ENCODE data around the gene GPHN.
"Not testable (repeated sequence)": the region's sequence is repeated elsewhere in the genome, so short reads cannot be mapped to it uniquely, and the experiment has no call there.

GPHN gene

GRCh38 chr14:66782853-66783252, 274.9 kb downstream of the GPHN start:
- Mint-ChIP-seq H3K4me1 (no peaks in the 10 kb centered on the region), H3K36me3 (no peaks in the 10 kb centered on the region), H3K27ac (no peak overlapping the region), H3K4me3 (no peak overlapping the region), H3K27me3 (no peaks in the 10 kb centered on the region), H3K9me3 (no peaks in the 10 kb centered on the region)
- CTCF ChIA-PET: no interaction called here
- no peak for DNase-seq

GRCh38 chr14:66790101-66790500, 282.2 kb downstream of the GPHN start:
- Mint-ChIP-seq H3K4me1 (no peaks in the 10 kb centered on the region), H3K27ac (no peak overlapping the region), H3K4me3 (no peak overlapping the region), H3K27me3 (no peaks in the 10 kb centered on the region), H3K9me3 (peaks cover 13% of the 10 kb centered on the region), H3K36me3 (no peaks in the 10 kb centered on the region)
- CTCF ChIA-PET: no interaction called here
- DNase-seq: no peak

- H3K27me3 Mint-ChIP-seq: no peaks in the 10 kb centered on the region
- H3K9me3 Mint-ChIP-seq: peaks cover 35% of the 10 kb centered on the region
- no peak overlapping the region for H3K4me3 Mint-ChIP-seq
- no peak for DNase-seq
- CTCF ChIA-PET: no interaction called here
- no peaks in the 10 kb centered on the region for H3K36me3 Mint-ChIP-seq
- no peak overlapping the region for H3K27ac Mint-ChIP-seq
- H3K4me1 Mint-ChIP-seq: no peaks in the 10 kb centered on the region
These were observed 295.0 kb downstream of the GPHN start for GRCh38 chr14:66802962-66803361.

GRCh38 chr14:66804141-66804540, 296.2 kb downstream of the GPHN start:
- H3K4me3 Mint-ChIP-seq: no peak overlapping the region
- CTCF ChIA-PET: no interaction called here
- no peaks in the 10 kb centered on the region for H3K36me3 Mint-ChIP-seq
- no peak overlapping the region for H3K27ac Mint-ChIP-seq
- DNase-seq: no peak
- peaks cover 35% of the 10 kb centered on the region for H3K9me3 Mint-ChIP-seq
- no peaks in the 10 kb centered on the region for H3K27me3 Mint-ChIP-seq
- H3K4me1 Mint-ChIP-seq: no peaks in the 10 kb centered on the region

GRCh38 chr14:66813636-66814035, 305.7 kb downstream of the GPHN start:
- Mint-ChIP-seq H3K27ac (no peak overlapping the region), H3K4me1 (no peaks in the 10 kb centered on the region), H3K27me3 (no peaks in the 10 kb centered on the region), H3K9me3 (peaks cover 28% of the 10 kb centered on the region), H3K36me3 (peaks cover 18% of the 10 kb centered on the region), H3K4me3 (no peak overlapping the region)
- DNase-seq: no peak
- CTCF ChIA-PET: no interaction called here

- CTCF ChIA-PET: no interaction called here
- Mint-ChIP-seq H3K9me3 (peaks cover 28% of the 10 kb centered on the region), H3K4me1 (no peaks in the 10 kb centered on the region), H3K4me3 (no peak overlapping the region), H3K27ac (no peak overlapping the region), H3K36me3 (peaks cover 18% of the 10 kb centered on the region), H3K27me3 (no peaks in the 10 kb centered on the region)
- no peak for DNase-seq
These were observed 307.7 kb downstream of the GPHN start for GRCh38 chr14:66815687-66816086.

GRCh38 chr14:66824251-66824650, 316.3 kb downstream of the GPHN start:
- no peaks in the 10 kb centered on the region for H3K9me3 Mint-ChIP-seq
- H3K27ac Mint-ChIP-seq: no peak overlapping the region
- no peak overlapping the region for H3K4me3 Mint-ChIP-seq
- no peaks in the 10 kb centered on the region for H3K36me3 Mint-ChIP-seq
- CTCF ChIA-PET: no interaction called here
- H3K4me1 Mint-ChIP-seq: no peaks in the 10 kb centered on the region
- no peaks in the 10 kb centered on the region for H3K27me3 Mint-ChIP-seq
- no peak for DNase-seq

- no peaks in the 10 kb centered on the region for H3K27me3 Mint-ChIP-seq
- H3K4me1 Mint-ChIP-seq: no peaks in the 10 kb centered on the region
- H3K4me3 Mint-ChIP-seq: no peak overlapping the region
- CTCF ChIA-PET: no interaction called here
- DNase-seq: no peak
- no peak overlapping the region for H3K27ac Mint-ChIP-seq
- no peaks in the 10 kb centered on the region for H3K36me3 Mint-ChIP-seq
- H3K9me3 Mint-ChIP-seq: no peaks in the 10 kb centered on the region
These were observed 319.2 kb downstream of the GPHN start for GRCh38 chr14:66827182-66827581.

GRCh38 chr14:66831173-66831572, 323.2 kb downstream of the GPHN start:
- Mint-ChIP-seq H3K36me3 (no peaks in the 10 kb centered on the region), H3K4me3 (no peak overlapping the region), H3K4me1 (no peaks in the 10 kb centered on the region), H3K9me3 (peaks cover 2% of the 10 kb centered on the region), H3K27ac (no peak overlapping the region), H3K27me3 (no peaks in the 10 kb centered on the region)
- DNase-seq: no peak
- CTCF ChIA-PET: no interaction called here

- H3K9me3 Mint-ChIP-seq: peaks cover 2% of the 10 kb centered on the region
- CTCF ChIA-PET: no interaction called here
- H3K4me3 Mint-ChIP-seq: no peak overlapping the region
- DNase-seq: no peak
- H3K27ac Mint-ChIP-seq: no peak overlapping the region
- no peaks in the 10 kb centered on the region for H3K27me3 Mint-ChIP-seq
- H3K36me3 Mint-ChIP-seq: no peaks in the 10 kb centered on the region
- H3K4me1 Mint-ChIP-seq: no peaks in the 10 kb centered on the region
These were observed 325.9 kb downstream of the GPHN start for GRCh38 chr14:66833816-66834215.

- H3K4me3 Mint-ChIP-seq, H3K27me3 Mint-ChIP-seq, CTCF ChIA-PET, H3K9me3 Mint-ChIP-seq, DNase-seq, H3K27ac Mint-ChIP-seq, H3K36me3 Mint-ChIP-seq, H3K4me1 Mint-ChIP-seq: not testable (repeated sequence)
These were observed 329.5 kb downstream of the GPHN start for GRCh38 chr14:66837436-66837835.

- Mint-ChIP-seq H3K9me3 (no peaks in the 10 kb centered on the region), H3K36me3 (no peaks in the 10 kb centered on the region), H3K27ac (no peak overlapping the region), H3K4me1 (no peaks in the 10 kb centered on the region), H3K27me3 (no peaks in the 10 kb centered on the region), H3K4me3 (no peak overlapping the region)
- no peak for DNase-seq
- CTCF ChIA-PET: no interaction called here
These were observed 335.1 kb downstream of the GPHN start for GRCh38 chr14:66842911-66843512.

GRCh38 chr14:66850258-66850888, 342.4 kb downstream of the GPHN start:
- Mint-ChIP-seq H3K4me3 (no peak overlapping the region), H3K27me3 (no peaks in the 10 kb centered on the region), H3K27ac (no peak overlapping the region), H3K36me3 (no peaks in the 10 kb centered on the region), H3K9me3 (no peaks in the 10 kb centered on the region), H3K4me1 (no peaks in the 10 kb centered on the region)
- CTCF ChIA-PET: no interaction called here
- no peak for DNase-seq

- DNase-seq: no peak
- Mint-ChIP-seq H3K4me1 (no peaks in the 10 kb centered on the region), H3K4me3 (no peak overlapping the region), H3K36me3 (no peaks in the 10 kb centered on the region), H3K9me3 (peaks cover 2% of the 10 kb centered on the region), H3K27ac (no peak overlapping the region), H3K27me3 (no peaks in the 10 kb centered on the region)
- CTCF ChIA-PET: no interaction called here
These were observed 345.4 kb downstream of the GPHN start for GRCh38 chr14:66853311-66853710.

- no peak overlapping the region for H3K27ac Mint-ChIP-seq
- no peak for DNase-seq
- CTCF ChIA-PET: no interaction called here
- H3K27me3 Mint-ChIP-seq: no peaks in the 10 kb centered on the region
- no peaks in the 10 kb centered on the region for H3K36me3 Mint-ChIP-seq
- H3K4me1 Mint-ChIP-seq: no peaks in the 10 kb centered on the region
- H3K9me3 Mint-ChIP-seq: peaks cover 10% of the 10 kb centered on the region
- H3K4me3 Mint-ChIP-seq: no peak overlapping the region
These were observed 349.9 kb downstream of the GPHN start for GRCh38 chr14:66857867-66858266.

Data from activated naive CD4-positive, alpha-beta T cell treated with anti-CD3 and anti-CD28 coated beads, Interleukin-2, amount 10 ng/mL, durations not matched to agents 7 days and 5 days (primary cell).